Neural crest cell (in vitro differentiated cells): ENCODE measurements around the gene CSMD2. TPM values are rescaled to one million over a fixed set of nuclear protein-coding genes. Genes with fewer than 3 reads are reported as not detected.
A peak's percentile ranks its signal among the peaks of the same experiment; 100 is the strongest.

Experiments
- DNase-seq: peaks from one replicate; pipeline ENCODE4 v3.0.0; 2021; ENCODE audit warnings: low read depth, mixed read lengths, low spot score
- H3K27ac Mint-ChIP-seq: one replicate; pipeline ENCODE4 v1.8.0; 2021; ENCODE audit warnings: mild to moderate bottlenecking, mixed read lengths; ENCODE audit not compliant: unreplicated experiment
- H3K27me3 Mint-ChIP-seq: 2 replicates; pipeline ENCODE4 v1.8.0; 2021; ENCODE audit warnings: low read depth, mild to moderate bottlenecking, mixed read lengths
- H3K36me3 Mint-ChIP-seq: 2 replicates; pipeline ENCODE4 v1.8.0; 2021; ENCODE audit warnings: low read depth, mild to moderate bottlenecking, mixed read lengths
- H3K4me1 Mint-ChIP-seq: 2 replicates; pipeline ENCODE4 v1.8.0; 2021; ENCODE audit warnings: mixed read lengths
- H3K4me3 Mint-ChIP-seq: one replicate; pipeline ENCODE4 v1.8.0; 2021; ENCODE audit warnings: mild to moderate bottlenecking, mixed read lengths
- H3K9me3 Mint-ChIP-seq: 2 replicates; pipeline ENCODE4 v1.8.0; 2021; ENCODE audit warnings: mixed read lengths
- total RNA-seq: library from RNA; stranded (reverse); gene quantifications from 2 replicates; pipeline ENCODE4 v1.2.1, GENCODE V29; 2021
- TF ChIP-seq, protein P1 (sequence below): fragments of 200-600 bp; sonication (generic); conservative IDR thresholded peaks from 2 replicates; pipeline ENCODE4 v1.5.0; 2021; ENCODE audit warnings: antibody characterized with exemption, mild to moderate bottlenecking

The CSMD2 gene
- total RNA-seq, 1 donor from 2014 or later: 0.40 TPM

DNA sequence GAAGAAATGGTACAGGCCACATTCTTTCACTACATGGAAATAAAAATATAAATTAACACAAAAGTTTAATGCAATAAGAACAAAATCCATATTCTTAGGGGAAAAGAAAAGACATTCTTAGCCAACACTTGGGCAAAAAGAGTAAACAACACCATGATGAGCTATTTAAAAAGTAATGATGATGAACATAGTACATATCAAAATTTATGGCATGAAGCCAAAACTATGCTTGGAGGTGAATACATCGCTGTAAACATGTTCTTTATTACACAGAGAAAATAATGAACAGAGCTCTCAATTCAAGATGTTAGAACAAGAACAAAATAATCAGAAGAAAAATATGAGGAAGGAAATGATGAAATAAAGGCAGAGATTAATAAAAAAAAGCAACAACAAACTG lies 534.3 kb downstream of the CSMD2 start:
- H3K36me3 Mint-ChIP-seq: no peaks in the 10 kb centered on the region
- no peak overlapping the region for H3K27ac Mint-ChIP-seq
- no peaks in the 10 kb centered on the region for H3K4me1 Mint-ChIP-seq
- no peak overlapping the region for H3K4me3 Mint-ChIP-seq
- no peak for DNase-seq
- no peaks in the 10 kb centered on the region for H3K9me3 Mint-ChIP-seq
- H3K27me3 Mint-ChIP-seq: peaks cover 62% of the 10 kb centered on the region
- TF ChIP-seq, protein P1, sequence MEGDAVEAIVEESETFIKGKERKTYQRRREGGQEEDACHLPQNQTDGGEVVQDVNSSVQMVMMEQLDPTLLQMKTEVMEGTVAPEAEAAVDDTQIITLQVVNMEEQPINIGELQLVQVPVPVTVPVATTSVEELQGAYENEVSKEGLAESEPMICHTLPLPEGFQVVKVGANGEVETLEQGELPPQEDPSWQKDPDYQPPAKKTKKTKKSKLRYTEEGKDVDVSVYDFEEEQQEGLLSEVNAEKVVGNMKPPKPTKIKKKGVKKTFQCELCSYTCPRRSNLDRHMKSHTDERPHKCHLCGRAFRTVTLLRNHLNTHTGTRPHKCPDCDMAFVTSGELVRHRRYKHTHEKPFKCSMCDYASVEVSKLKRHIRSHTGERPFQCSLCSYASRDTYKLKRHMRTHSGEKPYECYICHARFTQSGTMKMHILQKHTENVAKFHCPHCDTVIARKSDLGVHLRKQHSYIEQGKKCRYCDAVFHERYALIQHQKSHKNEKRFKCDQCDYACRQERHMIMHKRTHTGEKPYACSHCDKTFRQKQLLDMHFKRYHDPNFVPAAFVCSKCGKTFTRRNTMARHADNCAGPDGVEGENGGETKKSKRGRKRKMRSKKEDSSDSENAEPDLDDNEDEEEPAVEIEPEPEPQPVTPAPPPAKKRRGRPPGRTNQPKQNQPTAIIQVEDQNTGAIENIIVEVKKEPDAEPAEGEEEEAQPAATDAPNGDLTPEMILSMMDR: no peak

DNA sequence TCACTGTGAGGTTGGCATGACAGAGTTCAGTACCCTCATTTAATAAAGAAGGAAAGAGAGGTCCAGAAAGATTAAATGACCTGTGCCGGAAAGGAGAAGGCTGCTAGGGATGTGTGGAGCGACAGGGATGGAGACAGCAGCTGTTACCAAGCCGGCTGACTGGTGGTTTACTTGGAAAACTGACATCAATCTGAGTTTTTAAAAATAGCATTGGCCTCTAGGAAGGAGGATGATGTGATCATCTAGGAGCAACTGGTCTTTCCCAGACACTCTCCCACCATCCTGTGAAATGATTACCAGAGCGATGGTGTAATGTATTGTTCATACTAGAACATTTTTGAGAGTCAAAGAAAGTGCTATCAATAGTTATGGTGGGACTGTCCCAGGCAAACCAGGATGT lies 538.2 kb downstream of the CSMD2 start:
- TF ChIP-seq, protein P1: no peak
- peaks cover 40% of the 10 kb centered on the region for H3K27me3 Mint-ChIP-seq
- no peaks in the 10 kb centered on the region for H3K9me3 Mint-ChIP-seq
- no peaks in the 10 kb centered on the region for H3K36me3 Mint-ChIP-seq
- H3K27ac Mint-ChIP-seq: no peak overlapping the region
- DNase-seq: no peak
- no peak overlapping the region for H3K4me3 Mint-ChIP-seq
- H3K4me1 Mint-ChIP-seq: no peaks in the 10 kb centered on the region

GRCh38 chr1:33624991-33625870 lies 539.8 kb downstream of the CSMD2 start:
- H3K36me3 Mint-ChIP-seq: no peaks in the 10 kb centered on the region
- H3K4me1 Mint-ChIP-seq: no peaks in the 10 kb centered on the region
- no peak overlapping the region for H3K27ac Mint-ChIP-seq
- no peaks in the 10 kb centered on the region for H3K9me3 Mint-ChIP-seq
- TF ChIP-seq, protein P1: peak; percentile 44
- H3K27me3 Mint-ChIP-seq: peaks cover 28% of the 10 kb centered on the region
- DNase-seq: no peak
- H3K4me3 Mint-ChIP-seq: no peak overlapping the region

- TF ChIP-seq, protein P1: no peak
- H3K27ac Mint-ChIP-seq: no peak overlapping the region
- DNase-seq: no peak
- H3K36me3 Mint-ChIP-seq: no peaks in the 10 kb centered on the region
- H3K9me3 Mint-ChIP-seq: no peaks in the 10 kb centered on the region
- no peak overlapping the region for H3K4me3 Mint-ChIP-seq
- H3K4me1 Mint-ChIP-seq: no peaks in the 10 kb centered on the region
- H3K27me3 Mint-ChIP-seq: peaks cover 24% of the 10 kb centered on the region
These were observed 540.6 kb downstream of the CSMD2 start for GRCh38 chr1:33624261-33624990.

DNA sequence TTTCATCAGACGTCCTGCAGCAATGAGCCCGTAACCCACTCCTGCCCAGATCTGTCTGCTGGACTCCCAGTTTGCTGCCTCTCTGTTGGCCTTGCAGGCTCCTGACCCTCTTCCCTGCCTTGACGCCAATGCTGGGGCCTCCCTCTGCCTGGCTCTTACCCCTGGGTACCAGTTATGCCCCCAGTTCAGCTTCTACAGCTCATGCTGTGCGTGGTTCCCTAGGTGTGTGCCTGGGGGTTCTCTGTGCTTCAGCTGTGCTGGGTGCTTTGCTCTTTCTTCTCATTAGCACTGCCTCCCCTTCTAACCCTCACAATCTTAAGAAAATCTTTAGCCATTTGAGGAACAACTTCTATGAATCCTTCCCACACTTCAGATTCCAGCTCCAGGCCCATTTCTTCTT lies 541.2 kb downstream of the CSMD2 start:
- H3K4me1 Mint-ChIP-seq: no peaks in the 10 kb centered on the region
- H3K36me3 Mint-ChIP-seq: no peaks in the 10 kb centered on the region
- H3K9me3 Mint-ChIP-seq: no peaks in the 10 kb centered on the region
- H3K4me3 Mint-ChIP-seq: no peak overlapping the region
- TF ChIP-seq, protein P1: no peak
- H3K27me3 Mint-ChIP-seq: peaks cover 17% of the 10 kb centered on the region
- H3K27ac Mint-ChIP-seq: no peak overlapping the region
- DNase-seq: no peak
